Liver (tissue), 9 donors: ENCODE results near the gene ARHGEF7. TPM values are rescaled to one million over a fixed set of nuclear protein-coding genes. Genes with fewer than 3 reads are reported as not detected.

Experiments used
- DNase-seq: peaks from one replicate; pipeline ENCODE4 v3.0.0-alpha.2; 2017; ENCODE audit warnings: low spot score
- H3K27ac ChIP-seq, 2 donors: one replicate each; pipeline ENCODE4 v1.7.0; 2013; ENCODE audit warnings: inconsistent platforms in 2 of 2, low read length in 2 of 2, control low read depth in 1 of 2, low read depth in 1 of 2, mild to moderate bottlenecking in 1 of 2
- H3K27me3 ChIP-seq, 4 donors: one replicate each; pipeline versions ENCODE4 v1.6.1 to v1.7.0; 2013; ENCODE audit warnings: low read length in 3 of 4, inconsistent platforms in 1 of 4, mild to moderate bottlenecking in 1 of 4, moderate library complexity in 1 of 4; ENCODE audit not compliant: control insufficient read depth in 4 of 4, insufficient read depth in 4 of 4
- H3K36me3 ChIP-seq, 4 donors: one replicate each; pipeline versions ENCODE4 v1.6.1 to v1.7.0; 2013; ENCODE audit warnings: low read length in 3 of 4, mild to moderate bottlenecking in 3 of 4, low read depth in 1 of 4, moderate library complexity in 1 of 4; ENCODE audit not compliant: control insufficient read depth in 4 of 4, insufficient read depth in 3 of 4
- H3K4me1 ChIP-seq, 4 donors: one replicate each; pipeline versions ENCODE4 v1.6.1 to v1.7.0; 2013; ENCODE audit warnings: low read length in 3 of 4, mild to moderate bottlenecking in 3 of 4, moderate library complexity in 1 of 4; ENCODE audit not compliant: control insufficient read depth in 4 of 4, insufficient read depth in 4 of 4
- H3K4me3 ChIP-seq, 3 donors: one replicate each; pipeline versions ENCODE4 v1.6.1 to v1.7.0; 2013; ENCODE audit warnings: low read length in 3 of 3, control low read depth in 1 of 3, low read depth in 1 of 3, mild to moderate bottlenecking in 1 of 3
- H3K9ac ChIP-seq, 2 donors: one replicate each; pipeline ENCODE4 v1.7.0; 2013; ENCODE audit warnings: low read length in 2 of 2, mild to moderate bottlenecking in 2 of 2, moderate library complexity in 2 of 2, control low read depth in 1 of 2, low read depth in 1 of 2
- H3K9me3 ChIP-seq, 4 donors: one replicate each; pipeline versions ENCODE4 v1.6.1 to v1.7.0; 2013; ENCODE audit warnings: low read length in 3 of 4; ENCODE audit not compliant: control insufficient read depth in 4 of 4
- ATF3 ChIP-seq: IDR thresholded peaks from 2 replicates; pipeline ENCODE4 v1.6.1; 2016; ENCODE audit warnings: antibody characterized with exemption
- CTCF ChIP-seq: fragments of 150-350 bp; IDR thresholded peaks from 2 replicates; pipeline ENCODE4 v1.5.1; 2017; ENCODE audit warnings: improper control_type of control experiment, low read depth, low read length; ENCODE audit not compliant: missing input control
- EGR1 ChIP-seq, 2 donors: IDR thresholded peaks; 2 replicates each; pipeline ENCODE4 v1.6.1; 2016 to 2018; ENCODE audit warnings: antibody characterized with exemption in 2 of 2, low read depth in 2 of 2
- FOXA1 ChIP-seq: IDR thresholded peaks from 2 replicates; pipeline ENCODE4 v1.6.1; 2016; ENCODE audit warnings: antibody characterized with exemption
- FOXA2 ChIP-seq: IDR thresholded peaks from 2 replicates; pipeline ENCODE4 v1.6.1; 2016; ENCODE audit warnings: antibody characterized with exemption
- GABPA ChIP-seq, 2 donors: IDR thresholded peaks in 1 of 2; conservative IDR thresholded peaks in 1 of 2; 2 replicates each; pipeline ENCODE4 v1.6.1; 2016; ENCODE audit warnings: antibody characterized with exemption in 2 of 2, mild to moderate bottlenecking in 1 of 2, moderate library complexity in 1 of 2
- HNF4A ChIP-seq, 2 donors: conservative IDR thresholded peaks; 2 replicates each; pipeline ENCODE4 v1.6.1; 2016; ENCODE audit warnings: antibody characterized with exemption in 2 of 2, mild to moderate bottlenecking in 2 of 2
- HNF4G ChIP-seq: IDR thresholded peaks from 2 replicates; pipeline ENCODE4 v1.6.1; 2016; ENCODE audit warnings: antibody characterized with exemption
- JUND ChIP-seq, 2 donors: IDR thresholded peaks; 2 replicates each; pipeline ENCODE4 v1.6.1; 2016; ENCODE audit warnings: antibody characterized with exemption in 2 of 2
- MAX ChIP-seq: IDR thresholded peaks from 2 replicates; pipeline ENCODE4 v1.6.1; 2016; ENCODE audit warnings: antibody characterized with exemption
- NR2F2 ChIP-seq: IDR thresholded peaks from 2 replicates; pipeline ENCODE4 v1.6.1; 2016; ENCODE audit warnings: antibody characterized with exemption
- RAD21 ChIP-seq, 2 donors: IDR thresholded peaks; 2 replicates each; pipeline ENCODE4 v1.6.1; 2016; ENCODE audit warnings: antibody characterized with exemption in 2 of 2, mild to moderate bottlenecking in 2 of 2
- REST ChIP-seq: IDR thresholded peaks from 2 replicates; pipeline ENCODE4 v1.6.1; 2016; ENCODE audit warnings: antibody characterized with exemption, mild to moderate bottlenecking
- RXRA ChIP-seq, 2 donors: IDR thresholded peaks; 2 replicates each; pipeline ENCODE4 v1.6.1; 2017 to 2018; ENCODE audit warnings: antibody characterized with exemption in 2 of 2, mild to moderate bottlenecking in 1 of 2
- SP1 ChIP-seq: IDR thresholded peaks from 2 replicates; pipeline ENCODE4 v1.6.1; 2018; ENCODE audit warnings: antibody characterized with exemption, mild to moderate bottlenecking
- TAF1 ChIP-seq: conservative IDR thresholded peaks from 2 replicates; pipeline ENCODE4 v1.6.1; 2016; ENCODE audit warnings: antibody characterized with exemption, mild to moderate bottlenecking
- YY1 ChIP-seq: IDR thresholded peaks from 2 replicates; pipeline ENCODE4 v1.6.1; 2016; ENCODE audit warnings: antibody characterized with exemption, mild to moderate bottlenecking
- ZBTB33 ChIP-seq: IDR thresholded peaks from 2 replicates; pipeline ENCODE4 v1.6.1; 2016; ENCODE audit warnings: antibody characterized with exemption
- WGBS: extraction: QIAGEN DNeasy Blood & Tissue Kit; methylation state at CpG from one replicate; pipeline ENCODE4 v1.1.7; 2013; 5-methylcytosine and 5-hydroxymethylcytosine counted together
- polyA plus RNA-seq, 2 donors: library from polyadenylated mRNA; stranded (reverse) in 1 of 2; unstranded in 1 of 2; fragments of 200-250 nt in 1 of 2; fragments of >200 nt in 1 of 2; fragmentation: Nextera tagmentation in 1 of 2; extraction: Ambion mirVana in 1 of 2; gene quantifications; one replicate each; pipeline versions ENCODE4 v1.2.1 to v1.2.3, GENCODE V29; 2013 to 2015
- total RNA-seq, 2 donors: library from RNA; depleted of rRNA; stranded (reverse); fragments of >200 nt; gene quantifications; one replicate each; pipeline ENCODE4 v1.2.3, GENCODE V29; 2014
- donor health status: healthy.
- donor health status: healthy.
- donor health status: healthy.
- donor health status: healthy.
- donor health status: healthy.

Gene ARHGEF7
- total and polyA plus RNA-seq, 4 donors = 10.3 to 37.5 (median 20.1) TPM

GRCh38 chr13:111339366-111340143 lies 224.4 kb downstream of the ARHGEF7 start:
- Histone ChIP-seq H3K27ac (no peak overlapping the region), H3K36me3 (no peaks in the 10 kb centered on the region), H3K27me3 (no peaks in the 10 kb centered on the region), H3K4me3 (no peak overlapping the region), H3K9me3 (no peaks in the 10 kb centered on the region), H3K9ac (no peak overlapping the region), H3K4me1 (no peaks in the 10 kb centered on the region)
- no peak for TF ChIP-seq ATF3
- no peak for TF ChIP-seq EGR1 (IDR thresholded peaks at IDR 0.05; ENCODE audit: low read depth in 2 of 2)
- no peak for TF ChIP-seq YY1
- TF ChIP-seq FOXA2 = no peak
- TF ChIP-seq FOXA1 = no peak
- TF ChIP-seq SP1 = no peak
- TF ChIP-seq HNF4A (conservative IDR thresholded peaks at IDR 0.05) = no peak
- TF ChIP-seq ZBTB33 = no peak
- TF ChIP-seq RAD21 (IDR thresholded peaks at IDR 0.05) = no peak
- no peak for TF ChIP-seq MAX
- no peak for TF ChIP-seq RXRA (IDR thresholded peaks at IDR 0.05)
- no peak for TF ChIP-seq JUND (IDR thresholded peaks at IDR 0.05)
- no peak for TF ChIP-seq GABPA (IDR thresholded peaks at IDR 0.05 in 1 of 2, conservative IDR thresholded peaks at IDR 0.05 in 1 of 2)
- no peak for TF ChIP-seq TAF1
- TF ChIP-seq REST = no peak
- no peak for TF ChIP-seq HNF4G
- TF ChIP-seq NR2F2 = no peak
- no peak for TF ChIP-seq CTCF
- 96% methylated on average over 29 of the region's 29 CpGs for WGBS
- no peak for DNase-seq
